Heart left ventricle (tissue), 13 donors: Measurements from ENCODE around the gene GOLPH3L.

ENCODE experiments used
- POLR2A ChIP-seq, 2 donors: fragments of 450-650 bp; IDR thresholded peaks; one replicate each; pipeline ENCODE4 v1.6.1; 2017; ENCODE audit warnings: antibody characterized with exemption in 2 of 2, mild to moderate bottlenecking in 2 of 2, moderate library complexity in 2 of 2
- TF ChIP-seq, protein P1 (sequence below), 12 donors: fragments of 200-600 bp; sonication (generic) in 4 of 12; IDR thresholded peaks; one replicate each; pipeline versions ENCODE4 v1.5.0 to v1.8.0; 2018 to 2022; ENCODE audit warnings: antibody characterized with exemption in 12 of 12, mild to moderate bottlenecking in 5 of 12
- donor health status: ischemic (EF 13 %, LVEDD 7.1; RV severe dilation, severe dysfunction).
- donor health status: DM: no; HTN: yes; CAD: no.
- donor health status: DM: no; HTN: no; CAD: no.
- donor health status: ischemic (EF 25% LVEDD 6.9; RV normal size, moderate dysfunction).
- donor health status: ischemic (EF 25% LVEDD 5.7; RV mildly dilated, moderate dysfunction).
- donor health status: ischemic (EF 35%, LVEDD 5.7; RV mildly dilated, moderate dysfunction).
- donor health status: nonischemic (EF 11% LVEDD 7.7; RV severe dilation, severe dysfunction).
- donor health status: DM: yes; HTN: yes; CAD: no.
- donor health status: PGD.
- donor health status: ischemic (EF 29% LVEDD 5.4; RV normal size, mild dysfunction).
- donor health status: nonischemic (EF 23%, LVEDD 6.1; RV moderate dilation, normal function).

DNA sequence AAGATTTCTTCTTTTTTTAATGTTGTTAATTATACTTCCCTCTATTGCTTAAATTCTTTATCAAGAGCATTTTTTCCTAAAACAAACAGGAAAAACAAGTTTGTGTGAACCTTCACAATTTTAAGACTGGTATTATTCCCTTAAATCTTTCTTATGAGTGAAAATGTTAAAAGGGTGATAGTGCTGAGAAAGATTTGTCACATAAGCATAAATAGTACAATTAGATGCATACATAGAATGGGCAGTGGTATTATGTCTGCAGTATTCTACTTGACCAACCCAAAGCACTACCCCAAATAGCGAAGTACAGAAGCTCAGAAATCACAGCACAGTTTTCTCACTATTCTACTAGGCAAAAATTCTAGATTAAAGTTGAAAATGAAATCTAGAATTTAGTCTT, 18.0 kb downstream of the GOLPH3L start:
- TF ChIP-seq, protein P1, sequence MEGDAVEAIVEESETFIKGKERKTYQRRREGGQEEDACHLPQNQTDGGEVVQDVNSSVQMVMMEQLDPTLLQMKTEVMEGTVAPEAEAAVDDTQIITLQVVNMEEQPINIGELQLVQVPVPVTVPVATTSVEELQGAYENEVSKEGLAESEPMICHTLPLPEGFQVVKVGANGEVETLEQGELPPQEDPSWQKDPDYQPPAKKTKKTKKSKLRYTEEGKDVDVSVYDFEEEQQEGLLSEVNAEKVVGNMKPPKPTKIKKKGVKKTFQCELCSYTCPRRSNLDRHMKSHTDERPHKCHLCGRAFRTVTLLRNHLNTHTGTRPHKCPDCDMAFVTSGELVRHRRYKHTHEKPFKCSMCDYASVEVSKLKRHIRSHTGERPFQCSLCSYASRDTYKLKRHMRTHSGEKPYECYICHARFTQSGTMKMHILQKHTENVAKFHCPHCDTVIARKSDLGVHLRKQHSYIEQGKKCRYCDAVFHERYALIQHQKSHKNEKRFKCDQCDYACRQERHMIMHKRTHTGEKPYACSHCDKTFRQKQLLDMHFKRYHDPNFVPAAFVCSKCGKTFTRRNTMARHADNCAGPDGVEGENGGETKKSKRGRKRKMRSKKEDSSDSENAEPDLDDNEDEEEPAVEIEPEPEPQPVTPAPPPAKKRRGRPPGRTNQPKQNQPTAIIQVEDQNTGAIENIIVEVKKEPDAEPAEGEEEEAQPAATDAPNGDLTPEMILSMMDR (IDR thresholded peaks at IDR 0.05), result no peak
- no peak for TF ChIP-seq POLR2A (IDR thresholded peaks at IDR 0.05)
